Fibroblast of peridontal ligament (primary cell): ENCODE results near the gene TBX3.
A peak's percentile ranks its signal among the peaks of the same experiment; 100 is the strongest.

Experiments used
- DNase-seq: peaks from one replicate; pipeline ENCODE4 v3.0.0-alpha.2; 2010; ENCODE audit errors: extremely low read depth

TBX3 gene

DNA sequence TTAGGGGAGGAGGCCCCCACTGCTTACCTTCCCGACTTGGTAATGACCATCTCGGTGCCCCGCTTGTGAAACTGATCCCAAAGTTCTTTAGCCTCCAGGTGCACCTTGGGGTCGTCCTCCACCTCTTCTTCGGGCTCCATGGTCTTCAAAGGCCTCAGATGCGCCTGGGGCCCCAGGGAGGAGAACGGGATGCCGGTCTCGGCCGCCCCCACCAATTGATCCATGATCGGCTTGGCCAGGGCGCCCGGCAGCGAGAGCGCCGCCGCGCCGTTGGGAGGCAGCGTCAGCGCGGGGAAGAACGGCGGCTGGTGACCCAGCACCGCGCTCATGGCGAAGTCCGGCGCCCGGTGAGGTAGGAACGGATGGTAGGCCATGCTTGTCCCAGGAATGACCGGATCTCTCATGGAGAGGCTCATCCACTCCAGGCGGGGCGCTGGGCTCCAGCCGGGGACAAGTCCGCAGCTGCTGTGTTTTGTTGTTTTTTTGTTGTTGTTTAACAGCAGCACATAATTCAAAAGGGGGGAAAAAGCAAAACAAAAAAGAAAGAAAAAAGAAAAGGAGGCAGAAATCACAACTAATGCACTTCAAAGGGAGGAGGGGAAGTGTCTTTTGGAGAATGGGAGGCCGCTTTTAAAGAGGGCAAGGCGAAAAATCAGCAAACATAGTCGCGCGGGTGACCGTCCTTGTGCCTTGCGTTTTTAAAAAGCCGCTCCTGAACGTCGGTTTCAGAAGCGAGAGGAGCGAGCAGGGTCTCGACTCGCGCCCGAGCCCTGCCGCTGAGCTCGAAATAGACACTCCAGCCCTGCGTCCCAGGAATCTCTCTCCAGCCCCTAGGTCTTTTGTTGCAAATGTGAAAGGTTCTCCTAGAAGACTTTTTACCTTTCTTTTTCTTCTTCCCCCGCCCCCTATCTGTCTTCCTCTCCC is 928 bp downstream of the TBX3 start:
- DNase-seq, result no peak

DNA sequence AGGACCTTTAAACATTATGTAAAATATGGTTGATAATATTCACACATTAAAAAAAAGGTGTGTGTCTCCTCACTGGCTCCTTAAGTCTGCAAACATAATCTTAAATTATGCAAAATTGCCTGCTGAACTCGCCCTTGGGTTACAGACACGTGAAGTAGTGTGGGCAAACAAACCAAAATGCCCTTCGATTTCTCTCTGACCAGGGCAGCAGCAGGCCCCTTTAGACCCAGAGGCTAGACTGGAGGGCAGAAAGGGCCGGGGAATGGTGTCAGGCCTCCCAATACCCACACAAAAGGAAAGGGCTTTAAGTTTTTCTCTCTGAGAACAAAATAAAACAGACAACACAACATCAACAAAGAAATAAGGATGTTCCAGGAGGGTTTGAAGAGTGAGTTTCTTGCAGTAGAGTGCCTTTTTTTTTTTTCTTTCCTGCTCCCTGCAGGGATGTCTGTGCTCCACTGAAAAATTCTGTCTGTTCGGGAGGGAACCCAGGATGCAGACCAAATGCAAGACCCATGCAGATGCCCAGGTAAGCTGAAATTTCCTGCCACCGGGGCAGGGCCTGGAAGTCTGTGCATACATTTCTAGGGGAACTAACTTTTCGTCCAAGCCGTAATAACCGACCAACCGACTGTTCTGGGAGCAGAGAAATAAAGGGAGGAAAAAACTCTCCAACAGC is 1.7 kb downstream of the TBX3 start:
- no peak for DNase-seq

DNA sequence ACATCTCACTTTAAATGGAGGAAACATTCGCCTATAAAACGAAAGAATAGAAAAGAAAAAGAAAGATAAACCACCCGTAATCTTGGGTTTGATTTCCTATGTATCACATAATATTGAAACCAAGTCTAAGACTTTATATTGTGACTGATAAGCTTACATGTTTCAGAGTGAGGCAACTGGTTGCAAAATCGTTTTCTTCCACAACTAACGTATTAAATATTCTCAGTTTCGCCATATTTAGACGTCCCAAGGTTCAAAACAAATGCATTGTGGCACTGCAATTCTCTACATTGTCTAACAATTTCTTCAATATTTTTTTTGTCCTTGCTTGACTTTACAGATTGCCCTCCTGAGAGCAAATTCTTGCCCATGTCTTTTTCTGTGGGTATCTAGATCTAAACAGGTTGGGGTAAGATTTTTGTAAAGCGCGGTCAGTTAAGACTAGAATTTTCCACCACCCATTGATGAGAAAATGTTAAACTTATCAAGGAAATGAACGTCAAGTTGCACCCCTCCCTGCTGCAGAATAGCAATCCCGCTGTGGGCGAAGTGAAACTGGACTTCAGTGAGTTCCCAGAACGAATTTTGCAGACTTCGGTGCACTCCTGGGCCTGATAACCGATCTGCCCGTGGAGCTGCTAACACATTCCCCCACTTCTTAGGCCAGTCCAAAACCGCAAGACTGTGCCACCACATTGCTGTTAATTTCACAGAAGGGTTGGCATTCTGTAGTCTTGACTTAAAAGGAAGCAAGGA is 2.7 kb downstream of the TBX3 start:
- DNase-seq, result peak; percentile 77

DNA sequence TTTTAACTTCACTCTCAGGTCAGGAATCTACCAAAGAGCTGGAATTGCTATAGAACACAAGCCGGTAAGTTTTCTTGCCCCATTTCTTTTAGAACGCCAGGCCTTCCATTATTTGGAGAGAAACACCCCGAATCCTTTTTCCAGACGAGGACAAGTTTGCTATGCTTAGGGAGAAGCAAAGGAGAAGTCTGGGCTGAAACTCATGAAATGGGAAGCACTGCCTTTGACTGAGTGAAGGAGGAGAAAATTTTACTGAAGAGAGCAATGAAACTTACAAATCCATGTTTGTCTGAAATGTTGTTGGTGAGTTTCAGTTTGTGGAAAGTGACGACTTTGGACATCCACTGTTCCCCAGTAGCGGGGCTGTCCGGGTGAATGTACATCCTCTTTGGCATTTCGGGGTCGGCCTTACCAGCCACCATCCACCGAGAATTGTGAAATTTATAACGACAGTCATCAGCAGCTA is 3.3 kb downstream of the TBX3 start:
- DNase-seq, result peak; percentile 64

DNA sequence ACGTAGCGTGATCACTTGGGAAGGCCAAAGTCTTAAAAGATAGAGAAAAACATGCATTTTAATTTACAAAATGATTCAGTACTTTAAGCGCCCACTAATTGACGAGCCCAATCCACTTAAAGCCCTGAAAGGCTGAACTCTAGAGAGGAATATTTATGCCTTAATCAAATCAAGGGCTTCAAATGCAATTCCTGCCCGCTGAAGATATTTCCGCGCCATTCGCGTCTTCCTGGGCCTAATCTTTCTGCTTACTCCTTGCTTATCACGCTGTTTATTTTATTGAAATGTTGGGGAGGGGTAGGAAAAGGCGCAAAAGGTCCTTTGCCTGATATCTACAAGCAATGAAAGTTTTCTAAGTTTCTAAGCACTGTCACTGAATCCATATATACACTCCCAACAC is 4.0 kb downstream of the TBX3 start:
- peak; percentile 60 for DNase-seq

DNA sequence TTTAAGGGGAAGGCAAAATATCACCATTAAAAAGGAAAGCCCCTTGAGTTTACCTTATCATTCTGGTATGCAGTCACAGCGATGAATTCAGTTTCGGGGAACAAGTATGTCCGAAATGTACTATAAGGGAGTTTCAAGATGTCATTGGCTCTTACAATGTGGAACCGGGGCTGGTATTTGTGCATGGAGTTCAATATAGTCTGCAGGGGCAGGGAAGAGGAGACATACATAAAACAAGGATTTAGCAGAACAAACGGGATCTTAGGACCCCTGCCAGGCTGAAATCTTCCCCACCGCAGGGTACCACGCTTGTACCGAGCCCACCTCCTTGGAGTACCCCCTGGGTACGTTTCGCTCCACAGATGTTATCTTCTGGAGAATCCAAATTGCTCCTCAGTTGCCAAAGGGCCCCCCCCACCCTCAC is 4.5 kb downstream of the TBX3 start:
- peak; percentile 62 for DNase-seq

DNA sequence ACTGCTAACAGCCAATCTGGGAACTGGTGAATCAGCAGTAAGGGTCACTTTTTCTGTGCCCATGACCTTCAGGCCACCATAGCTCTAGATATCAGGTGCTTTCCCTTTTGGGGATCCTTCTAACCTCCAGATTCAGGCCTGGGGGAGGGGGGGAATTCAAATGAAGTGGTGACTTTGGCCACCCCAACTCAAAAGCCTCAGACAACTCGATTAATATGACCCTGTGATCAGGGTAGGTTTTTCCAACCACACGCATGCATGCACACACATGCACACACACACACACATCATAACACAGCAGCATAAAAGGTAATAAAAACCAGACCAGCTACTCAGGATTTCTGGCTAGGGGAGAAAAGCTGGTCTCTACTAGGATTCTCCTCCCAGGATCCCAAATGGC is 5.3 kb downstream of the TBX3 start:
- DNase-seq, result peak; percentile 59

DNA sequence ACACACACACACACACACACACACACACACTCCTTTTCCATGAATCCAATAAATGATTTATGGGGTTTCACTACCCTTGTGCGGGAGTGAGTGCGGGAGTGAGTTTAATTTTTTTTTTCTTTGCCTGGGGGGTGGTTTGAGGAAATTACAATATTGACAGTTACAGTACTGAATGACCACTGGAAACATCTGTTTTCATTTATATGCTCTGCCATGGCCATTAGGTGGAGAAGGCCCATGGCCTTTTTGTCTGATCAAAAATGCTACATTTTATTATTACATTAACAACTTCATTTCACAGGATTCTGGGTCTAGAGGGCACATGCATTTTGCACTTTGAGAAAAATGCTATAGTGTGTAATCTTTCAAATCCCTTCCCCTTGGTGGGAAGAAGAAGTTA is 5.9 kb downstream of the TBX3 start:
- no peak for DNase-seq

DNA sequence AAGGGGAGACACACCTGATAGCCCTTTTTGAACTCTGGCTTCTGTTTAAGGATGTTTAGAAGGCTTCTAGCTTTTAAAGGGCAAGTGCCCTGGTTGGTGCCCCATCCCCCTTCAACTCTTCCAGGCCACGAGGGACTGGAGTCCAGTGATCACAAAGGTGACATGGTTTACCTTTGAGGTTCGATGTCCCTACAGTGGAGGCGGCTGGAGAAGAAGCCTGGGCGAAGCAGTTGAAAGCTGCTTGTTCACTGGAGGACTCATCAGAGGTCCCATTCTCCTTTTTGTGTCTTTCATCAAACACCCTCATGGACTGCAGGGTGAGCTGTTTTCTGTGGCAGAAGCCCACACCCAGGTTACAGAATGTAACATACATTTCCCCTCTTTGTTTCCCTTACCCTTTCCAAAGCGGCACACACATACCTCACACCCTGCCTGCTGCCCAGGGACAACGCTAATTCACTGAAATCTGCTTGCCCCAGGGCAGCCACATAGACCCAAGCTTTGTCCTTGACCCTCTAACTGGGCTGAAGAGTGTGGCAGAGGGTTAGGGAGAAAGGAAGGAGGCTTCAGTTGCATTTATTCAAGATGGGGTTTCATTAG is 7.7 kb downstream of the TBX3 start:
- DNase-seq, result no peak

DNA sequence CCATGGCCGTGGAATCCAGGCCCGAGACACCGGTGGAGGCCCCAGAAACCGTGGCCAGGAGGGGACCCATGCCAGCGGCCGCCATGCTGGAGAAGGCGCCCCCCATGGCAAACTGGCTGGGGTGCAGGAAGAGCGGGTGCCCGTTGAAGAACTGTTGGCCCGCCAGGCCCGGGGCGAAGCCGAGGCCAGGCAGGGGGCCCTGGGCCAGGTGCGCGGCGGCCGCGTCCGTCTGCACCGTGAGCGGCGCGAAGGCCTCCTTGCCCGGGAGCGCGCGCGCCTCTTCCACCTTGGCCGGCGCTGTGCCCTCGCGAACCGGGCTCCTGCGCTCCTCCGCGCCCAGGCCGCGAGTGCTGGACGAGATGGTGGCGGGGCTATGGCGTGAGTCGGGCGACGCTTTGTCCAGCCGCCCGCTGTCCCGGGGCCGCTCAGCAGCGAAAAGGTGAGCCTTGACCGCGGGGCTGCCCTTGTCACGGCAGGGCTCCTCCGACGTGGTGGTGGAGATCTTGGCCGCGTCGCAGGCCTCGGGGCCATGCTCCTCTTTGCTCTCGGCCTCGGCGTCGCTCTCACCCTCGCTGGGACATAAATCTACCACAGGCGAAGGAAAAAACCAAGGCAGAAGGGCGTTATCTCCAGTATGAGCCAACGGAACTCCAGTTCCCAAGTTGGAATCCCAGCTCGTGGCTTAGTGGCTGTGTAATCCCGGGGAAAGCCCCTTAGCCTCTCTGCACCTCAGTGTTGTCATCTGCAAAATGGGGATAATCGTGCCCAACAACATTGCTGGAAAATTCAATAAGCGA is 9.5 kb downstream of the TBX3 start:
- DNase-seq, result no peak

DNA sequence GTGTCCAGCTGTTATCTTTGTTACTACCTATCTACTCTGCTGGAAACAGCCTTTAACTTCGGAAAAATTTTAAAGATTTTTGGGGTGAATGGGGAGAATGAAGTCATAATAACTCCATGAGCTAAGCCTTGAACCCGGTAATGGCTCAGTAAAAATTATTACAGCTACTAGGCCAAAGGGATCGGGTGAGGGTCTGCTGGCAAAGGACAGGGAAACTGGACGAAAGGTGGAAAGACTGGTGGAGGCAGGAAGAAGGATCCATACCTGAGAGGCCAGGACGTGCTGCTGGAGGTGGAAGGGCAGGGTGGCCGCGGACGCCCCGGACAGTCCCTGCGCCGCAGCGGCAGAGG is 10.1 kb downstream of the TBX3 start:
- no peak for DNase-seq

DNA sequence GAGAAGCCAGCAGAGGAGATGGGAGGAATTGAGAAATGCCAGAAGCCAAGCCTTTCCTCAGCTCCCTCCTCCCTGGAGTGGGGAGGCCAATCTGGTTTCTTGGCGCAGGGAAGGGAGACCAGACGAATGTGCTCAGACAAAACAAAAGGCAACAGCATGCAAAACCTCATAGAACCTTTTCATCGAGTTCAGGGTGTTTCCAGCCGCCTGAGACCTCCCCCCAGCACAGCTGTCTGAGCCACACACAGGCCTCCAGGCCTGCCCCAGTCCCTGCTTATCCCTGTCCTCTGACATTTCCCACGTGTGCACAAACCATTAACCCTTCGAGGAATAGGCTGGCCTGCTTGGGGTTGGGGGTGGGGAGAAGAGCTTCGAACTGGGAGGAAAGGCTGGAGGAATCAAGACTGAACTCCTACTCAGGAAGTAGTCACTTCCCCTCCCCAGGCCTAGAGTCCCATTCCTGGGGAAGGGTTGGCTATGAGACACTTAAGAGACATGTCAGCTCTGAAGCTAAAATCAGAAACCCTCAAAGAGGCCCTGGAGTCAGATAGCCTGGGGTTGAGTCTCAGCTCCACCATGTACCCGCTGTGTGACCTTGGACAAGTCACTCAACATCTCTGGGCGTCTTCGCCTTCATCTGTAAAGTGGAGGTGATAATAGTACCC is 10.7 kb downstream of the TBX3 start:
- DNase-seq, result peak; percentile 86

DNA sequence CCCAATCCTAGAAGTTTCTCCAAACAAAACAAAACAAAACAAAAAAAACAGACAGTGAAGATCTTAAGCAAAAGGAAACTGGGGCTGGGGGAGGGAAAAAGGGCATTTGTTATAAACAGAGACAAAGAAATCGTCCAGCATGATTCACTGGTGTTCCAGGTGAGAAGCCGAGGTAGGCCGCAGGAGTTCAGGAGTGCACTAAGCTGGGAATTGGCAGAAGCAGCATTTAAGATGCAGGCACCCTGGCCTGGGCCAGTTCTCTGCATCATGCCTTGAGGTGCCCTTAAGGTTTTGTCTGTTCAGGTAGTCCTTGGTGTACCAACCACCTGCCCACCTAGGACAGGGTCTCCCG is 11.2 kb downstream of the TBX3 start:
- DNase-seq, result no peak

DNA sequence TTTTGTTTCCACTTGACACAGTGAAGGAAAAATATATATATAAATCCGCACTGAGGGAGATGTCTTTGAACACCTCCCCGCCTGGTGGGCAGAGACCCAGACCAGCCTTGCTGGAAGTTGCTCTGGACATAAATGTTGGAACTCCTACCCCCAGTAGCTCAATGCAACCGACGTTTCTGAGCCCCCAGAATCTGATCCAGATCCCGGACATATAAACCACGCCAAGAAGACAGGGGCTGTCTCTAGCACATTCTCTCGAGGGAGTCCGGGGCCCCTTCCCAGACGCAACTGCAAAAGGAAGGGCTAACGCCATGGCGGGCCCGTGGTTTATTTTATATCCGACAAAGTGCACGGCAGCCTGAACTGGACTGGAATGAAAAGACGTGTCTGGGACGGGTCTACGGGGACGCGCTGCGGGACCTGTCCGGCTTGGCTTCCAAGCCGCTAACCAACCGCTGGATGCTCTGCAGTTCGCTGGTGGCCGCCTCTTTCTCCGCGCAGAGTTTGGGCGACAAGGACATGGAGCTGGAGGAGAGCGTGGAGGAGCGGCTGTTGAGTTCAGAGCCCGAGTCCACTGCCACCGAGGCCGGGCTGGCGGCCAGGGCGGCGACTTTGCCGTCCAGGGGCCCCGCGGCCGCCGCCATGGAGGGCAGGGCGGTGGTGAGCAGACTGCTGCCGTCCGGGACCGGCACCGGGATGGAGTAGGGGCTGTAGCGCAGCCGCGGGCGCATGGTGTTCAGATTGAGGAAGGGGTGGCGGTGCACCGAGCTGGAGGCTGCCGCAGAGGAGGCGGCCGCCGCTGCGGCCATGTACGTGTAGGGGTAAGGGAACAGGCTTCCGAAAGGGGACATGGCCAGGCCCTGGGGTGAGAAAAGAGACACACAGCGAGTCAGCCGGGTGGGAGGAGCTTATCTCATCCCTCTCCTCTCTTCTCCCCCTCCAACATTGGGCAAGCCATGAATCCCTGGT is 12.2 kb downstream of the TBX3 start:
- DNase-seq, result no peak

DNA sequence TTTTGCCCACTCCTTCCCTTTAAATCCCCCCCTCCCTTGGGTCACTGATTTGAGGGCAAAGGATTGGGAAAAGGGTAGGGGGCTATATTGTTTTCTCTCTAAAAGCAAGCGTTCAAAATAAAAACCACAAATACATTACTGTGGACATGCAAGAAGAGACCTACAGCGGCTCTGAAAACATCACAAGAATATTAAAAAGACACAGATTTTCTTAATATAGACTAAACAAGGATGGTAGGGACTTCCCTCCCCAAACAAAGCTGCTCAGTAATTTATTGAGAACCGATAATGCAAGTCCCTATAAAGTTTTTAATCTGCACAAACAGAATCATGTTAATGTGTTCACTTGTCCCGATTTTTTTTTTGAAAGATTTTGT is 12.9 kb downstream of the TBX3 start:
- DNase-seq, result no peak

DNA sequence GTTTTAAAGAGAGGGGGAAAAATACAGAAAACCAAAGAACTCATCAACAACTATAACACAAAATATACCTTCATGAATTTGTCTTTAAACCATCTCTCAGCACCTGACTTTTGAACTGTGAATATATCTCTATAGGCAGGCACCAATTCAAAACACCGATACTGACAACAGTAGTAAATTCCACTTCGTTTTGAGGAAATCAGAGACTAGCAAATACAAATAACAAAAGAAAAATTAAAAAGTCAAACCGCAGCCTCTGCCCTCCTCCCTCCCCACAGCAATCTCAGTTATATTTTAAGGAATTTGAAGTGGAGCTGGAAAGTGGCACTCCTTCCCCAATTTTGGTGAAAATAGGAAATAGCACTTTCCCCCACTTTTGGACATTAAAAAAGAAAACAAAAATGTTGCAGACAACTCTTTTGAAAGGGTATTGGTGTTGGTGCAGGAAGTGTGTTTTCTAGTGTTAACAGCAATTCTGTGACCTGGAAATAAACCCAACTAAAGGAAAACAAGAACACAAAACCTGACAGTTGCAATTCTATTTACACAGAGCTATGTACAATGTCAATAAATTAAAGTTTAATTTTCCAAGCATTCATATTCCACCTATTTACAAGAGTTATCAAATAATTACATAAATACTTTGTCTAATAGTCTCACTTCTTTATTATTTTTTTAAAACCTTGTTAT is 13.5 kb downstream of the TBX3 start:
- DNase-seq, result peak; percentile 59

DNA sequence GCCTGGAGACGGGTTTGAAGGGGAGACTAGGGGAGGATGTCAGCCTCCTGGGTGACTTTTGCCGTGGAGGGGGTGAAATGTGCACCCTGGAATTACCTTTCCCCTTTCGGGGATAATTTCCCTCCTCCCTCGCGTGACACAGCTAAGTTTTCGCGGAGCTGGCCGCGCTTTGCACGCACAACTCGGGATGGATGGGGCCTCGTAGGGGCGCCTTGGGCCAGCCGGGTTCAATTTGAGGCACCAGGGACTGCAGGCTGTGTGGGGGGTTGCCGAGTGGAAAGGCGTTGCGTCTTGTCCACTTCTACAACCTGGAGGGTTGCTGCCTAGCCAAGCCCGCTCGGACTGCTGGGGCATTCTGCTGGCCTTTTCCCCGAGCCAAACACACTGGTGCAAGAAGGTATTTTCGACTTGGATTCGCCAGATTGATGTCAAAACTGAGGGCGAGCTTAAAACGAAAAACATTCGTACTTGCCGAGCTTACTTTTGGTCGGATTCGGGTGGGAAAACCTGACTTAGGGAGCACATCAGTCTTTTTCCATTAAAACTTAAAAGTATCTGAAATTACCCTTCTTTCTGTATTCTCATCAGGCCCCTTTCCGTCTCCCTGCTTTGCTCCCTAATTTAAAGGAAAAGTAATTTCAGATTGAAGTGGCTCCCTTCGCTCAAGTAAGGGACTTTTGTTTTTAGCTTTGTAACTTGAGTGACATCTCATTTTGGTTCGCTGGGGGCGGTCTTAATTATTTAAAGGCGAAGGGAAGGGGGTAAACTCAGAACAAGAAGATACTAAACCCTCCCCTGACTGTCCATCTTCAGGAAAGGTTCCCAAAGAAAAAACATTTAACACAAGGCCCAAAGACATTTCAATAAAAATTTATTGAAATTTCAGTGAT is 14.3 kb downstream of the TBX3 start:
- DNase-seq, result peak; percentile 80

DNA sequence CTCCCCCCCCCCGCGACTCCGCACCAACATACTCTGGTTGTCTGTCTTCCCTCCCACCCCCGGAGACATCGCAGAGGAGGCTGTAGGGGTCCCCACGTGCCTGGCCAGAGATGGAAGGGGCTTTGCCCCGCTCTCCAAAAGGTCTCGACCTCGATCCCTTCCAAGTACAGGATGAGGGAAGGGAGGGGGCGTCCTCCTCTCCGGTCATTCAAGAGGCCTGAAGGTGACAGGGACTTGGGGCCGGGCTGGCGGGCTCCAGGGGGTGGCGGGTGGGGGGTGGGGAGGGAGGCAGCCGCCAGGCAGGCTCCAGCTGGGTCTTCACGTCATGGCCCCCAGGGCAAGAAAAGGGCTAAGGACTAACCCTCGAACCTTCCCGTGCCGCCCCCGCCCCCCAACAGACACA is 15.1 kb downstream of the TBX3 start:
- no peak for DNase-seq
